ENCODE results near the gene CCNA1. TPM values are rescaled to one million over a fixed set of nuclear protein-coding genes. Genes with fewer than 3 reads are reported as not detected.

The CCNA1 gene
- total RNA-seq, 1 experiment from 2014 or later = 2.7 TPM

GRCh38 chr13:36395280-36395679 is 37.0 kb upstream of the CCNA1 start:
- Histone ChIP-seq H3K4me2 (ENCODE audit: insufficient read depth, insufficient read length, low read length) (no peak overlapping the region), H3K18ac (ENCODE audit: insufficient read length, low read depth, low read length) (no peak overlapping the region), H3K14ac (ENCODE audit: insufficient read depth, low read length) (no peak overlapping the region), H2BK5ac (ENCODE audit: insufficient read length, low read length) (no peak overlapping the region), H2AFZ (ENCODE audit: low read length) (no peak overlapping the region), H2BK120ac (ENCODE audit: low read depth, low read length, poor library complexity, severe bottlenecking) (no peak overlapping the region), H3K79me2 (ENCODE audit: insufficient read depth, low read length) (no peaks in the 10 kb centered on the region), H3K23me2 (ENCODE audit: insufficient read length, low read depth, low read length, poor library complexity, severe bottlenecking) (no peaks in the 10 kb centered on the region), H3K56ac (ENCODE audit: insufficient read length, low read depth, low read length) (no peak overlapping the region), H3K23ac (ENCODE audit: insufficient read length, low read depth, low read length) (no peak overlapping the region), H4K5ac (ENCODE audit: insufficient read length, low read depth, low read length) (no peak overlapping the region), H3K4ac (ENCODE audit: low read depth, low read length) (no peak overlapping the region), H3T11ph (ENCODE audit: low read length) (no peak overlapping the region), H3K9ac (ENCODE audit: extremely low read depth, insufficient read length, low read length) (no peak overlapping the region), H3K79me1 (ENCODE audit: insufficient read depth, low read depth, low read length, poor library complexity, severe bottlenecking) (no peaks in the 10 kb centered on the region), H2BK20ac (ENCODE audit: low read depth, low read length, poor library complexity, severe bottlenecking) (no peak overlapping the region), H3K9me3 (ENCODE audit: control insufficient read depth, low read depth, low read length) (no peaks in the 10 kb centered on the region), H2BK12ac (ENCODE audit: insufficient read length, low read depth, low read length) (no peak overlapping the region), H4K91ac (ENCODE audit: insufficient read length, low read depth, low read length) (no peak overlapping the region), H3K4me1 (ENCODE audit: insufficient read depth, low read length) (no peaks in the 10 kb centered on the region), H2BK15ac (ENCODE audit: low read depth, low read length) (no peak overlapping the region), H3K27ac (ENCODE audit: insufficient read length, low read depth, low read length) (no peak overlapping the region), H4K20me1 (ENCODE audit: control insufficient read depth, insufficient read depth, insufficient read length) (no peaks in the 10 kb centered on the region), H4K8ac (replicated peaks; ENCODE audit: insufficient read length, low read depth, low read length) (no peak overlapping the region), H2AK5ac (ENCODE audit: insufficient read length, low read length) (no peak overlapping the region), H3K27me3 (ENCODE audit: insufficient read depth, low read length) (no peaks in the 10 kb centered on the region)
- Mint-ChIP-seq H3K4me1 (no peaks in the 10 kb centered on the region), H3K27me3 (ENCODE audit: low read depth) (no peaks in the 10 kb centered on the region; the same call in 1 of the 2 replicates), H3K4me3 (no peak overlapping the region), H3K27ac (no peak overlapping the region), H3K36me3 (ENCODE audit: insufficient read depth in 1 of 3, low read depth in 3 of 3) (no peaks in the 10 kb centered on the region), H3K9me3 (no peaks in the 10 kb centered on the region; a peak in 1 of 5 replicates)
- TF ChIP-seq CTCF (conservative IDR thresholded peaks at IDR 0.05) = peak; percentile 44; the same call in 1 of the 3 replicates
- WGBS (ENCODE audit: extremely low coverage, insufficient read length, low lambda C conversion rate) = no CpG with 5 or more reads among the region's 2 CpGs
- DNase-seq = no peak
